Right atrium auricular region (tissue), 2 donors: ENCODE measurements around the gene SSTR5. TPM values are rescaled to one million over a fixed set of nuclear protein-coding genes. Genes with fewer than 3 reads are reported as not detected.

Experiments used
- DNase-seq: peaks from one replicate; pipeline ENCODE4 v3.0.0-alpha.2; 2019; ENCODE audit warnings: low spot score
- H3K27ac ChIP-seq, 2 donors: fragments of 200-600 bp; sonication (generic); 1 replicate in 1 of 2; 2 replicates in 1 of 2; pipeline ENCODE4 v1.5.1; 2016 to 2019
- H3K27me3 ChIP-seq, 2 donors: fragments of 200-600 bp; sonication (generic); one replicate each; pipeline versions ENCODE4 v1.5.1 to v1.6.0; 2017 to 2019
- H3K36me3 ChIP-seq: fragments of 200-600 bp; sonication (generic); one replicate; pipeline ENCODE4 v1.5.1; 2016
- H3K4me1 ChIP-seq, 2 donors: fragments of 200-600 bp; sonication (generic); one replicate each; pipeline versions ENCODE4 v1.5.1 to v1.6.0; 2017 to 2019
- H3K4me3 ChIP-seq, 2 donors: fragments of 200-600 bp; sonication (generic); 1 replicate in 1 of 2; 2 replicates in 1 of 2; pipeline ENCODE4 v1.5.1; 2017 to 2019; ENCODE audit warnings: mild to moderate bottlenecking in 1 of 2, moderate library complexity in 1 of 2
- H3K9me3 ChIP-seq, 2 donors: fragments of 200-600 bp; sonication (generic); one replicate each; pipeline ENCODE4 v1.5.1; 2019
- total RNA-seq, 2 donors: library from RNA; depleted of rRNA; stranded (reverse); fragments of >200 nt; gene quantifications; one replicate each; pipeline ENCODE4 v1.1.0, GENCODE V29; 2016
- TF ChIP-seq, protein P1 (sequence below), 2 donors: fragments of 200-600 bp; sonication (generic); IDR thresholded peaks; one replicate each; pipeline ENCODE4 v1.5.1; 2019; ENCODE audit warnings: antibody characterized with exemption in 2 of 2

Gene SSTR5
- total RNA-seq, 2 donors from 2014 or later = 2.7 to 14.1 TPM

DNA sequence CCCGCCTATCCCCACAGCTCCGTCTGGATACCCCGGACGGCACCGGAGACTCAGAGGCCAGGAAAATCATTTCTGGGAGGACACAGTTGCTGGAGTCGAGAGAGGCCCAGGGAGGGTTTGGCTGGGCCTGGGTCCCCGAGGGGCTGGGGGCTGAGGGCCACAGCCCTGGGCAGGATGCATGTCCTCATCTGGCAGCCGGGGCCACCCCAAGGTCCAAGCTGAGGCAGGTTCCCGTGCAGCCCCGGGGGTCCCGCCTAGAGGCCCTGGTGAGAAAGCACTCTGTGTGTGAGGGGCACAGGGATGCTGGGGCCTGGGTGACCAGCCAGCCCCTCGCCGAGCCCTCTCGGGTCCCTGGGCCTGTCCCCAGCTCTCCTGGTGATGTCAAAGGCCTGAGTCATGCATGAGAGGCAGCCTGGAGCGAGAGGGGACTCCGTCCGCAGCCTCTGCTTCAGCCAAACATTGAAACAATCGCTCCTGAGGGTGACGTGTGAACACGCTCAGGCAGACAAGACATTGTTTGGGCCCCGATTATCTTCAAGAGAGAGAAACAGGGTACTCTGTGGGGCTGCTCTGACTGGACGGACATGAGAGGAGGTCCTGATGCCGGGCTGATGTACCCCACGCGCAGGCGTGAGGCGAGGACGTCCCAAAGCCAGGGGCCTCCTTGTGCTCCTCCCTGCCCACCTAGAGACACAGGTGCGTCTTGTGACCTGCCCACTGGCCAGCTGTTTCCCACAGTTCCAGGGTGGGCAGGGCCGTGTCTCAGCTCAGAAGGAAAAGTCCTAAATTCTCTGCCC is 49.3 kb downstream of the SSTR5 start:
- no peaks in the 10 kb centered on the region for H3K9me3 ChIP-seq
- no peak overlapping the region for H3K27ac ChIP-seq
- no peak overlapping the region for H3K4me3 ChIP-seq
- TF ChIP-seq, protein P1, sequence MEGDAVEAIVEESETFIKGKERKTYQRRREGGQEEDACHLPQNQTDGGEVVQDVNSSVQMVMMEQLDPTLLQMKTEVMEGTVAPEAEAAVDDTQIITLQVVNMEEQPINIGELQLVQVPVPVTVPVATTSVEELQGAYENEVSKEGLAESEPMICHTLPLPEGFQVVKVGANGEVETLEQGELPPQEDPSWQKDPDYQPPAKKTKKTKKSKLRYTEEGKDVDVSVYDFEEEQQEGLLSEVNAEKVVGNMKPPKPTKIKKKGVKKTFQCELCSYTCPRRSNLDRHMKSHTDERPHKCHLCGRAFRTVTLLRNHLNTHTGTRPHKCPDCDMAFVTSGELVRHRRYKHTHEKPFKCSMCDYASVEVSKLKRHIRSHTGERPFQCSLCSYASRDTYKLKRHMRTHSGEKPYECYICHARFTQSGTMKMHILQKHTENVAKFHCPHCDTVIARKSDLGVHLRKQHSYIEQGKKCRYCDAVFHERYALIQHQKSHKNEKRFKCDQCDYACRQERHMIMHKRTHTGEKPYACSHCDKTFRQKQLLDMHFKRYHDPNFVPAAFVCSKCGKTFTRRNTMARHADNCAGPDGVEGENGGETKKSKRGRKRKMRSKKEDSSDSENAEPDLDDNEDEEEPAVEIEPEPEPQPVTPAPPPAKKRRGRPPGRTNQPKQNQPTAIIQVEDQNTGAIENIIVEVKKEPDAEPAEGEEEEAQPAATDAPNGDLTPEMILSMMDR (IDR thresholded peaks at IDR 0.05) = no peak
- H3K27me3 ChIP-seq = no peaks in the 10 kb centered on the region
- H3K4me1 ChIP-seq = no peaks in the 10 kb centered on the region
- DNase-seq = no peak
- H3K36me3 ChIP-seq = no peaks in the 10 kb centered on the region

DNA sequence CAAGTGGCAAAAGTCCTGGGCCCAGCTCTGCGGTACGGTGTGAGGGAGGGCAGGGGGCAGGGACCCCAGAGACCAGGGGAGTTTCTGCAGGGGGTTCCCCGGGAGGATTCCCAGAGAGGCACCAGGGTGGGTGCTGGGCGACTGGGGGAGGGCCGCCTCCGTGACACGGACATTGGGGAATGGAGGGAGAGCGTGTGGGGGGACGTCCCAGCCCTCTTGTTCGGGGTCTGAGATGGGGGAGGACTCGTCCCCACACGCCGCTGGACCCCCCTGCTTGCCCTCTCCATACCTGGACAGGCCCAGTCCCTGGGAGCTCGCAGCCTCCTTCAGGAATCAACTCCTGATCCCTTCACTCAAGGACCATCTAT is 49.8 kb downstream of the SSTR5 start:
- no peaks in the 10 kb centered on the region for H3K9me3 ChIP-seq
- no peaks in the 10 kb centered on the region for H3K27me3 ChIP-seq
- no peaks in the 10 kb centered on the region for H3K4me1 ChIP-seq

DNA sequence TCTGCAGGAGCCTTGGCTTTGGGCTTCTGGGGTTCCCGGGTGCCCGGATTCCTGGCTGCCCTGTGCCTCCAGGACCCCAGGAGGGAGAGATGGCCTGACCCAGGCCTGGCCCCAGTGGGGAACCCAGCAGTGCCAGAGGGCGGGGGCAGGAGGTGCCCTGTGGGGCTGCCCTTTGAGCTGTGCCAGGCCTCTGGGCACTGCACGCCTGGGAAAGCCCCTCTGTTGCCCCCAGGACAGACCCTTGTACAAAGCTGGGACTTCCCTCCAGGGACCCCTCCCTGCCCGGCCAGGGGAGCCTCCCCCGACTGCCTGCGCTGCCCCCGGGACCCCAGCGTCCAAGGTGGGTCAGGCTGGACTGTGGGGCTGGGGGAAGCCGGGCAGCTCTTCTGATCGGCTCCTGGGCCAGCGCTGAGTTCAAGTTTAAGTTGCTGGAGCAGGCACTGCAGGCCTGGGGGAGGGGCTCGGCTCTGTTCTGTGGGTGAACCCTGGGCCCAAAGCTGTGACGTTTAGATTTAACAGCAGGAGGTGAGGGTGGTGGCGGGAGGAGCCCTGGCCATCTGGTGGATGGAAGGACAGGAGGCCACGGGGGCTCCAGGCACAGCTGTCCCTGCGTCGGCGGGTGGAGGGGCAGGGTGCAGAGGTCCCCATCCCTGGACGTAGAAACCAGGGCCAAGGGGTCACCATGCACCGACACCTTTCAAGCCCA is 51.1 kb downstream of the SSTR5 start:
- H3K36me3 ChIP-seq = no peaks in the 10 kb centered on the region
- H3K4me1 ChIP-seq = no peaks in the 10 kb centered on the region
- no peaks in the 10 kb centered on the region for H3K9me3 ChIP-seq
- H3K27me3 ChIP-seq = no peaks in the 10 kb centered on the region
- DNase-seq = no peak
- no peak overlapping the region for H3K4me3 ChIP-seq
- TF ChIP-seq, protein P1 (IDR thresholded peaks at IDR 0.05) = no peak
- H3K27ac ChIP-seq = no peak overlapping the region

More for the DNA sequence above, 49.8 kb downstream of the SSTR5 start:
- H3K36me3 ChIP-seq = no peaks in the 10 kb centered on the region
- DNase-seq = no peak
- H3K27ac ChIP-seq = no peak overlapping the region
- TF ChIP-seq, protein P1 (IDR thresholded peaks at IDR 0.05) = no peak
- H3K4me3 ChIP-seq = no peak overlapping the region

DNA sequence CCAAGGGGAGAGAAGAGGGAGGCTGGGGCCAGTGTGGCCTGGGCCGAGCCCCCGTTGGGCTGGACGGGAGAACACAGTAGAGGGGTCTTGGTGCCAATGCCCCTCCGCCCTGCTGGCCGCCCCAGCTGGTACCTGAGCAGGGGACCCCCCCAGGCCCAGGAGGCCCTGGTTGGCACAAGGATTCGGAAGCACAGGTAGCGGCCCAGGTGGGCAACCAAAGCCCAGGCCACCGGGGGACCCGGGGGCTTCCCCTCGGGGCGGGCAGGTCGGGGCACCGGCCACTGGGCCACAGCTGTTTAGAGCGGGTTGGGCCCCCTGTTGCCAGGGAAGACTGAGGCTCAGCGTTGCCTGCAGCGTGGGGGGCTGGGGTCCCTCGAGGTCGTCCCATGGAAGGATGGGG is 51.7 kb downstream of the SSTR5 start:
- TF ChIP-seq, protein P1 (IDR thresholded peaks at IDR 0.05) = no peak
- no peak overlapping the region for H3K4me3 ChIP-seq
- no peak overlapping the region for H3K27ac ChIP-seq
- H3K4me1 ChIP-seq = no peaks in the 10 kb centered on the region
- H3K36me3 ChIP-seq = no peaks in the 10 kb centered on the region
- H3K27me3 ChIP-seq = no peaks in the 10 kb centered on the region
- H3K9me3 ChIP-seq = no peaks in the 10 kb centered on the region
- no peak for DNase-seq

DNA sequence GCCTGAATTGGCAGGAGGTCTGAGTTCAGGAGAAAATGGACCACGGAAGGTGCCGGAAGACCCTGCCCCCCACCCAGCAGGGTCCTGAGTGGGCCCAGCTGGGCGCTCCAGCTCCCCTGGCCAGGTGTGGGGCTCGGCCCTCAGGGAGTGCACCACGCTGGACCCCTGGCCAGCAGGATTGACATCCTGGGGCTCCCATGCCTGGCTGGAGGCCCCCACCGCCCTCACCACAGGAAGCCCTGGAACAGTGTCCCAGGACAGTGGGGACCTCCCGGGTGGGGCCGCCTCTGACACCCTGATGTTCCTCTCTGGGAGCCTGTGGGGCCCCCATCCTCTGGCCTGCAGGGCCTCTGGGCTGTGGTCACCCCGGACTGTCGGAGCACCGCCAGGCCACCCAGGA is 52.2 kb downstream of the SSTR5 start:
- TF ChIP-seq, protein P1 (IDR thresholded peaks at IDR 0.05) = no peak
- H3K4me3 ChIP-seq = no peak overlapping the region
- no peaks in the 10 kb centered on the region for H3K9me3 ChIP-seq
- no peaks in the 10 kb centered on the region for H3K27me3 ChIP-seq
- no peak for DNase-seq
- H3K4me1 ChIP-seq = no peaks in the 10 kb centered on the region
- H3K27ac ChIP-seq = no peak overlapping the region
- H3K36me3 ChIP-seq = no peaks in the 10 kb centered on the region
